GM19324 (cell line): ENCODE data around the gene CD226.
"Not testable (repeated sequence)": the region's sequence is repeated elsewhere in the genome, so short reads cannot be mapped to it uniquely, and the experiment has no call there.

Experiments used
- ATAC-seq: cut with Tn5 transposase; IDR thresholded peaks from one replicate; pipeline ENCODE4 v1.9.1; 2021; ENCODE audit warnings: mild to moderate bottlenecking, moderate library complexity; ENCODE audit not compliant: unreplicated experiment, low FRiP score

Gene CD226

DNA sequence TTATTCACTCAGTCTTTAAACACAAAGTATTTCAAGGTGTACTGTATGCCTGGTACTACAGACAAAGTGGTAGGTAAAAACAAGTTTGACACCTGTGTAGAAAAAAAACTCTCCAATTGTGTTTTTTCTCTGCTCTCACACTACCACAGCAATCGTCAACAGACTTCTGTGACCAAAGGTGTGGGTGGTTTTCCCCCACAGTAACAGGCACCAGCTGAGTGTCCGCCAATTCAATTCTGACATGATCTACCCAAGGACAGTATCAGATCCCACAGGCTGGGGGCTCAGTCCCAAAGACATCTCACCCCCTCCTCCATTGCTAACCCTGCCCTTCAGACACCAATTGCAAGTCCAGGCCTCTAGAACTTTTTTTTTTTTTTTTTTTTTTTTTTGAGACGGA lies 71.2 kb downstream of the CD226 start:
- ATAC-seq, result no peak

DNA sequence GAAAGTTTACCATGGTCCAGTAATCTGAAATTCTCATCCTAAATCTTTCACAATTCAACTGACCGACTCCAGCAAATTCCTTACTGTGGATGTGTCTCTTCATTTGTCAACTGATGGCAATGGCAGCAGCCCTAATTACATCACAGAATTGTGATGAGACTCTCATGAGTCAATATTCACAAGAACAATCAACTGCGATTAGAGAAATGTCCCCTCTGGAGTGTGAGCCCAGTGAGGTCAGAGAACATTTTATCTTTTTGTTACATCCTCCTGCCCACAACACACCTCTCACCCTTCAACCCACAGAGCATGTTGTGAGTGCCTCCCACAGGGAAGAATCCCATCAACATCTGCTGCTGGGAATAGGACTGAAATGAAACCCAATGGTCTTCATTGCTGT lies 73.6 kb downstream of the CD226 start:
- no peak for ATAC-seq

DNA sequence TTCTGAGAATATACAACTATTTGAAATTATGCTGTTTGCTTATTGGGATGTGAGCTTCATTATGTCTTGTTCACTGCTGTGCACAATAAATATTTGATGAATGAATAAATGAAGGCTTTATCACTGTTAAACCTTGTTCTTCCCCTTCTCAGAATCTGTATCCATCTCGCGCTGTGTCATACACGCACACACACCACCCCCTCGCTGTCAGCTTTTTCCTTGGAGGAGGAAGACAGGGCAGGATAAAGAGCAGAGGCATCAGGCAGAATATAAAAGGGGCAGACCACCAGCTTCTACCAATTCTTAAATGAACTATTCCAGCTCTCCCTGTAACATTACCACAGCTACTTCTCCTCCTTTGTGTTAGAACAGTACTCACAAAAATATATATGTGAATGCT lies 75.0 kb downstream of the CD226 start:
- ATAC-seq, result no peak

DNA sequence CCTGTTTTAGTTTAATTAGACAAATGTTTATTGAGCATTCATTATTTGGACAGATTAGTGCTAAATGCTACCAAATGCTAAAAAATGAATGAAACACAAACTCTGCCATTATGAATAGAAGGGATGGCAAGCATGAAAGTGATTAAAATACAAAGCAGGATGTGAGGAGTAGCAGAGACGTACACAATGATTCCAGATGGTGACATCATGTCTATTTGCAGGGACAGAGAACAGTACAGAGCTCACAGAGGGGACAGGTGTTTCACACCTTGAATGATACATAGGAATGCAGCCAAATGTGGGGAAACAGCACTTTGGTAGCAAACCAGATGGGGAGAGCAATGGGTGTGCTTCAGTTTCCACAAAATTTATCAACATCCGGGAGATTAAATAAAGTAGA lies 76.3 kb downstream of the CD226 start:
- ATAC-seq, result no peak

DNA sequence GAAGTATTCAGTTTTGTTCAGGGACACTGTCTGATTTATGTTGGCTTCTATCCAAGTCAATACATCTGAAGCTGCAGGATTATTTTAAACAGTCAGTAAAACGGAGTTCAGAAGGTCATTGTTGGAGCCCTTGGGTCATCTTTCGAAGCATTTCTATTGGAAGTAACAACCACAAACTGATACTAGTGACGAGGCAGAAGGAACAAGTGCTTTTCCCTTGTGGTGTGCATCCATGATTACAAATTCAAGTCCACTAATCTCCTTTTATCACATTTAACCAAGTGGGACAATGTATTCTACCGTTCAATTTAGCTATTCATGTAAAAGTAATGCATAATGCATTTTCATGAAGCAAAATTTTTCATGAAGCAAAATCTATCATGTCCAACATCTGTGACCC lies 76.9 kb downstream of the CD226 start:
- no peak for ATAC-seq

DNA sequence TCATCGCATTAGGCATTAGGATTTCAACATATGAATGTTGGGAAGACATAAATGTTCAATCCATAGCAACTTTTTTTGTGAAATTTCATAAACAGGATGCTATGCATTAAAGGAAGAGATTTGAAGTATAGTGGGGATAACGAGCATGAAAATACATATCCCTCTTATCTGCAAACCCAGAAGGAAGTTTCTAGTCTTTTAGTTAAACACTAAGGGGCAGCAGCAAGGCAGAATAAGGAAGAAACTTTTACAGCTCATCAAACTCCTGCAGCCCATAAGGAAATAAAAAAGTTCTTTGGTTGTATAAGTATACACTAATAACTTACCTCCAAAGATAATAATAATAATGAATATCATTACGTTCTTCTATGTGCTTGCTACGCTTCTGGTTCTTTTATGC lies 81.5 kb downstream of the CD226 start:
- ATAC-seq, result no peak

DNA sequence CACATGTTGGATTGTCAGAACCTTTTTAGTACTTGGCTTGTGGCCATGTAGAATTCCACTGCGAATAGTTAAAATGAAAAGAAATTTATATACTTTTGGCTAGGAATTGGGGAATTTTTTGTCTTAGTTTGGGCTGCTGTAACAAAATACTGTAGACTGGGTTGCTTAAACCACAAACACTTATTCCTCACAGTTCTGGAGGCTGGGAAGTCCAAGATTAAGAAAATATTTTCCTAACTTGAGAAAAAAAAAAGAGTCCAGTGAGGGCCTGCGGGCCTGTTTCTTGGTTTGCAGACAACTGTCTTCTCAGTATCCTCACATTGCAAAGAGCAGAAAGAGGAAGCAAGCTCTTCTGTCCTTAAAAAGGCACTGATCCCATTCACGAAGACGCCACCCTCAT lies 81.9 kb downstream of the CD226 start:
- no peak for ATAC-seq

DNA sequence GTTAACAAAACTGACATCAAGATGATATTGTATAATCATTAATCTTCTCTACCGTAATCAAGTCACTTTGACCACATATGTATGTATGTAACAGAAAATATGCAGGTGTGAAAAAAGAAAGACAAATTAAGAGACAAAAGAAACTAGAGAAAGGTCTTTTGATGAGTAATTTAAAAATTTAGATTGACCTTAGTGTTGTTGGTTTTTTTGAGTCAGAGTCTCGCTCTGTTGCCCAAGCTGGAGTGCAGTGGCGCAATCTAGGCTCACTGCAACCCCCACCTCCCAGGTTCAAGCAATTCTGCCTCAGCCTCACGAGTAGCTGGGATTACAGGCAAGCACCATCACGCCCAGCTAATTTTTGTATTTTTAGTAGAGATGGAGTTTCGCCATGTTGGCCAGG lies 82.9 kb downstream of the CD226 start:
- ATAC-seq, result not testable (repeated sequence)

DNA sequence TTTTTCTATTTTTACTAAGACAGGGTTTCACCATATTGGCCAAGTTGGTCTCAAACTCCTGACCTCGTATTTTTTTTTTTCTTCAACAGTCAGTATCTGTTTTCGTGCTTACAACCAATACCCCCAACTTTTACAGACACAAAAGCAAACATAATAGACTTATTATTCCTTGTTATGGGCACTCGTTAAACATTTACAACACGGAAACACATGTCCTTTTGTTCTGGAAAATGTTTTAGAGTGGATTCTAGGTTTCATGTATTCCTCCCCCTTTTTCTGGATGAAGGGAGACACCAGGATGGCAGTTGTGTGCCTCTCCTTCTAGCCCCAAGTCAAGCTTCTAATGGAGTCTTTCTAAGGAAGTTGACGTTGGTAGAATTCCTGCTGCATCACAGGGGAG lies 88.8 kb downstream of the CD226 start:
- ATAC-seq, result no peak

DNA sequence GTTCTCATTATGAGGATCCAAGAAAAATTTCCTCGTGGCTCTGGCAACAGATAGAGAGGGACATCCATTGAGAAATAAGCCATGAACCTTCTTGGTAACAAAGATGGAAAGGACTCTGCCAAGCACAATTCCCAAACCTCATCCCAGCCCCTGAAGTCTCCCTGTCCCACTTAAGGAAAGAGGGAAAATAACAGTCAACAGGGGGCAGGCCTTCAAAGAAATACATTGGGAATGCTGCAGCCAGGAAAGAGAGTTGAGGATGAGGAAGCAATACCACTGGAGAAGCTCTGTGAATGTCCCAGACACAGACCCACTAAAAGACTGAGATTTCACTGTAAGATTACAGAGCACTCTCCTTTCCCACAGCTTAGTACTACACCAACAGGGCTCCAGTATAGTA lies 93.2 kb downstream of the CD226 start:
- no peak for ATAC-seq

DNA sequence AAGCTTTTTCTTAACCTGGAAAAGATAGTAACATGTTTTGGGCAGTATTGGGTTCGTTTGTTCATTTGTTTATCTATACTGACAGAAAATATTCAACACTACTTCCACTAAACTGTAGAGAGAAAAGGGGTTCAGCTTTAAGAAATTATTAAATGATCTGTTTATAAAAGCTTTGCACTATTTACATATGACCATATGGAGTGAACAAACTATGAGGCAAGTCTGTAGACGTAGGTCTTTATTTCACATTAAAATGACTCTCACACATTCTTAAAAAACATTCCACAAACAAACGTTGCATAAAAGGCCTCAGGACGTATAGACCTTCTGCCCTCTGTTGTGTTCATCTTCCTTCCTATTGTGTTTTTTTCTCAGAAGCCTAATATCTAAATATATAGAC lies 94.6 kb downstream of the CD226 start:
- no peak for ATAC-seq

DNA sequence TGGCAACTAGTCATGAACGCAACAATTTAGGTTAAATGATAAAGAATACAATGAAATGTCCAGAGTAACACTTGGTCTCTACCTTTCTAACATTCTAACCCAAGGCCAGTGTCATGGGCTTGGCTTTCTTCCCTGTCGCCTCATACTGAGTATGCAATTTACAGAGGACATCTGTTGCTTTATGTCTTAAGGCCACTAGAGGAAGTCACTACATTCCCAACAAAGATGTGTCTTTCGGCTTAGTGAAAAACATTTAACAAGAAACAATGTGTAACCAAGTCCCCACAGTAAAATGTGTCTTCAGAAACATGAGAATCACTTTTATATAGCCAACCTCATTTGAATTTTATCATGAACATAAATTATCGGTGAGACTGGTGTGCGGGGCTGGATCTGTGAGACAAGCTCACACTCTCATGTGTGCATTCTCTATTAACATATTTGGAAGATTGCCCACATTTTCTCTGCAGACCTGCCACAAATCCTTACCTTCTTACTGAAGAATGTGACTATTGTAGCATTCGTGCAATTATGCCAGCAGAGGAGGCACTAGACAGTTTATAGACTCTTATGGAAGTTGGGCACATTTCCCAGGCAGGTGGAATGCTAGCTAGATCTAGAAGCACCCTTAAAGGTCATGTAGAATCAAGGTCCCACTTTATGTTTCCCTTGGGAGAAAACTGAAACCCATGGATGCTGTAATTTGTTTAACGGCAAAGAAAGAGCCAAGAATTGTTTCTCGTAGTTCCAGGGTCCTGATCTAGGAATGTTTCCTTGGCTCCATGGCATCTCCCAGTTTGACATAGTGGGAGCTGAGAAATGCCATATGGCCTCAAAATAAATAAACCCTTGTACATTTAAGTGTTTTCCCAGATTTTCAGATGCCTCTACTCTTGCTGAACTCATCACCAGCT lies 101.8 kb downstream of the CD226 start:
- ATAC-seq, result no peak

DNA sequence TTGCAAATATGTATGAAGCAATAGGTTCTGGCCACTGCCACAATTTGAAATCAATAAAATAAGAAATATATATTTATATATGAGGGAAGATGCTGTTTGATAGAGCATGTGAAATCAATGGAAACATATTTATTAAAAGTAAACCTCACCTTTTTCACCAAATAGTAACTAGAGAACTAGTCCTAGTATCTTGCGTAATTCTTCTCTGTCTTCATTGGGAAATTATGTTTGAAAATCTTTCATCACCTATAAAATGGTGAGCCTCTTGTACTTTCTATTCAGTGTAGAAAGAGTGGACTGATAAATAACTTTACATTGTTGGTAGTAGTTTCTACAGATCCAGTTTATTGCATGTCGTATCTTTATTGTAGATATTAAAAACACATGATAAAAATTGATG lies 103.0 kb downstream of the CD226 start:
- ATAC-seq, result no peak

DNA sequence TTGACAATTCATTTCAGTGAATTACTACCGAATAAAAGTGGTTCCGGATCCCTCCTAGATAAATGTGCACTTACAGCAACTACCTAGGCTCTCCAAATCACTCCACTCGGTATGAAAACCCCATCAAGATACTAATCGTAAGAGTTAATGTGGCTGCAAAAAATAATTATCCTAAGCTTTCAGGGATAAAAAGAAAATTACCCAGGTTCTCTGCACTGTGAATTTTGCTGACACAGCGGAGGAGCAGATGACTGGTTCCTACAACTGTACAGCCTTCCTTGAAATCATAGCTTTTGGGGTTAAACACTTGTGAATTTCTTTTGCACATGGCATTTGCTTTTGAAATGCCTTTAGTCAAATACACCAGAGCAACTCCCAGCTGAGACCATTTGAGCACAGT lies 104.7 kb downstream of the CD226 start:
- ATAC-seq, result no peak

DNA sequence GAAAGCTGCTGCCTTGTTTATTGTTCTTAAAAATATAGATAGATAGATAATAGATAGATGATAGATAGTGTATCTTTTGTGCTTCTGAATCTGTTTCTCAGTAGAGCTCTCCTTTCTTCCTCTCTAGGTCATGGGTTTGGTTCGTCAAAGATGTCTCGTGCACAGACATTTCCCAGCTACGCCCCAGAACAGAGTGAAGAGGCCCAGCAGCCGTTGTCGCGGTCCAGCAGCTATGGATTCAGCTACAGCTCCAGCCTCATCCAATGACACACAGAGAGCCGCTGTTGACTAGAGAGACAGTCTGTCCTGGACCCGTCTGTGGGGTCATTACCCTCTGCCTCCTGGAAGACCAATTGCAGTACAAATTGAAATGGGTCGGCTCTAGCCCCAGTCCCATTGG lies 106.6 kb downstream of the CD226 start:
- no peak for ATAC-seq

DNA sequence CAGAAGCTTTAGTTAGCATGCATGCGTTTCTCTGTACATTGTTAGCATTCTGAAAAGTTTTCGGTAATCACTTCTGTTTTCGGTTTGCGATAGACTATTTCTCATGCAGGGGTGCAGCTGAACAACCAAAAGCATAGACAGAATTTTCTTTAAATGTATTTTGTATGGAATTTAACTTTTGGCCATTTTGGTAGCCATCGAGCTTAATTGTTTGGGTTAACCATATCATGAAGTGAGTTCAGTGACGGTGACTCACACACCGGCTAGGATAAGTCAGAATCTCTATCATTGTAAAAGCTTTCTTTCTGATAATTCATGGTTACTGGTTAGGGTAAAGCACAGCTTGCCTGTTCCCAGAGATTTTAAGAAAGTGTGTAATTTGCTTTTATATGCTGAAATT lies 107.2 kb downstream of the CD226 start:
- no peak for ATAC-seq

DNA sequence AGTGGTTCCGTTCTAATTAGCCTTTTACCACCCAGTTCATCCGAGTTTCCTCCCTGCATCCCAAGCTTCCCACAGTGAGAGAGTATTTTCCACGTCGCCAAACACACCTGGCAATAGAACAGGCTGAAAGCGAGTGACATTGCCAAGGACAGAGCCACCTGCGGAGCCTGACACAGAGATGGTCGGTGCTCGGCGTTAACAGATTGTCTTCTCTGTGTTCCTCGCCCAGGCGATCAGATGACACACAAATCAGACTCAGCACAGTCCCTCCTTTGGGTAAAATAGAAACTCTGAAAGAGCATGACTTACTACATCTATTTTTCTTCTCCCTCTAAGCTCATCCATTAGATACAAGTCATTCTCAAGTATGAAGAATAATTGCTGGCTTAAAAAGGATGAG lies 107.7 kb downstream of the CD226 start:
- no peak for ATAC-seq

DNA sequence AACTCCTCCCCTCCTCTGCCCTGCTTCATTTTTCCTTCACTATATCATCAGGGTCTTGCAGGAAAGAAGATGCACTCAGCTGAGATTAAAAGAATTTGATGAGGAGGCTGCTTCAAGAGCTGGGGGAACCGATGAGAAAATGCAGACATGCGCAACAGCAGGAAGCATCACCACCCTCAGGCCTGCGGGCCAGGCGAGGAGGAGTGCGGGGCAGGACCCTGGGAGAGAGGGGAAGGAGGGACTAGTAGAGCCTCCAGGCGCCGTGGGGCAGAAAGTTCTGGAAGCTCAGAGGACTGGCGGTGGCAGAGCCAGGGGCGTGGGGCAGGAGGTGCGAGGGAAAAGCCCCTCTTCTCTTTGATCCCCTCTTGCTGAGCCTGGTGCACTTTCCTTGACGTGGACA lies 108.2 kb downstream of the CD226 start:
- no peak for ATAC-seq

DNA sequence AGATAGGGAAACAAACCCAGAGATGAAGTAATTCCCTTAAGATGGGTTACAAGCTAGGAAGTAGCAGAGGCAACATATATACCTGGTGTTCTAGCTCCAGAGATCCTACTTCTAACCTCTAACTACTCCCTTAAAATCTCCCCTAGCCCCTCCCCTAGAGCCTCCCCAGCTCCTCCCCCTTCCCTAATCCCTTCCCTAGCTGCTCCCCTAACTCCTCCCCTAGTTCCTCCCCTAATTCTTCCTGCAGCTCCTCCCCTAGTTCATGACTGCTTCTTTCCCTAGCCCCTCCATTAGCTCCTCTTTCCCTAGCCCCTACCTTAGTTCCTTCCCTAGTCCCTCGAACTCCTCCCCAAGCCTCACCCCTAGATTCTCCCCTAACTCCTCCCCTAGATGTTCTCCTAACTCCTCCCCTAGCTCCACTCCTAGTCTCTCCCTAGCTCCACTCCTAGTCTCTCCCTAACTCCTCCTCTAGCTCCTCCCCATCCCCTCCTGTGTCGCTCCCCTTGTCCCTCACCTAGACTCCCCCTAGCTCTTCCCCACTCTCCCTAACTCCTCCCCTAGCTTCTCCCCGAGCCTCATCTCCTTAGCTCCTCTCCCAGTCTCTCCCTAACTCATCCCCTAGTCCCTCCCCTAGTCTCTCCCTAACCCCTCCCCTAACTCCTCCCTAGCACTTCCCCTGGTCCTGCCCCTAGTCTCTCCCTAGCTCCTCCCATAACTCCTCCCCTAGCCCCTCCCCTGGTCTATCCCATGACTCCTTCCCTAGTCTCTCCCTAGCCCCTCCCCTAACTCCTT lies 108.9 kb downstream of the CD226 start:
- no peak for ATAC-seq

DNA sequence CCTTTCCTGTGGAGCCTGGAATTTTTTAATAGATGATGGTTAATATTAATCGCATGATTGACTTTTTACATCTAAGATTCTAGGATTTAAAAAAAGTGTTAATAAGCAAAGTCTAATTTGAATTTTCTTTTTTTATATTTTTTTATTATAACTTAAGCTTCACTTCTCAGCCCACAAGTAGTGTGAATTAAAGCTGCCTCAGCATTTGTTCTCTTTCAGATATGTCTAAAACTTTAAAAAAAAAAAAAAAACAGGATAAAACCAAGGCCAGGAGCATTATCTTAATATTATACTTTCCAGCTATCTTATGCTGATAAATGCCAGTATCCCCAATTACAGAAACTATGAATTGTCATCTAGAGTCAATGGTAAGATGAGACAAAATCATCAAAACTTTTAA lies 109.7 kb downstream of the CD226 start:
- ATAC-seq, result no peak

DNA sequence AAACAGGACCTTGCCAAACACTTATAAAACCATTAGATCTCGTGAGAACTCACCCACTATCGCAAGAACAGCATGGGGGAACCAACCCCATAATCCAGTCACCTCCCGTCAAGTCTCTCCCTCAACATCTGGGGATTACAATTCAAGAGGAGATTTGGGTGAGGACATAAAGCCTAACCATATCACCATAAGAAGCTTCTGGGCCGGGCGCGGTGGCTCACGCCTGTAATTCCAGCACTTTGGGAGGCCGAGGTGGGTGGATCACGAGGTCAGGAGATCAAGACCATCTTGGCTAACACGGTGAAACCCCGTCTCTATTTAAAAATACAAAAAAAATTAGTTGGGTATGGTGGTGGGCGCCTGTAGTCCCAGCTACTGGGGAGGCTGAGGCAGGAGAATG lies 112.7 kb downstream of the CD226 start:
- ATAC-seq, result not testable (repeated sequence)

DNA sequence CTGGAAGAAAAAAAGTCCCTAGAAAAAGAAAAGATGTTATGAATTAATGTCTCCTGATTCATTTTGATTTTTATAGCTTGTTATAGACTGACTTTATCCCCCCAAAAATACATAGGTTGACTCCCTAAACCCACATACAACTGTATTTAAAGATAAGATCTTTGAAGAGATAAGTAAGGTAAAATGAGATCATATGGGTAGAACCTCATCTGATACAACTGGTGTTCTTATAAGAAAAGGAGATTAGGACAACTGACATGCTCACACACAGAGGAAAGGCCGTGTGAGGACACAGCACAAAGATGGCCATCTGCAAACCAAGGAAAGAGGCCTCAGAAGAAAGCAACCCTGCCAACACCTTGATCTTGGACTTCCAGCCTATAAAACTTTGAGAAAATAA lies 117.5 kb downstream of the CD226 start:
- ATAC-seq, result no peak
